Stomach (tissue), 4 donors: ENCODE results near the gene ATP8A2.

Experiments
- EP300 ChIP-seq: sonication (generic); formaldehyde crosslinking; IDR thresholded peaks from one replicate; pipeline ENCODE4 v1.6.1; 2017; ENCODE audit warnings: antibody characterized with exemption
- POLR2A ChIP-seq, 4 donors: fragments of 450-650 bp; IDR thresholded peaks; one replicate each; pipeline ENCODE4 v1.6.1; 2016; ENCODE audit warnings: antibody characterized with exemption in 4 of 4, control low read depth in 2 of 4, mild to moderate bottlenecking in 1 of 4, moderate library complexity in 1 of 4
- POLR2AphosphoS5 ChIP-seq, 3 donors: sonication (generic); formaldehyde crosslinking; IDR thresholded peaks; one replicate each; pipeline ENCODE4 v1.6.1; 2016; ENCODE audit warnings: antibody characterized with exemption in 3 of 3
- TF ChIP-seq, protein P1 (sequence below), 7 experiments: fragments of 450-650 bp in 4 of 7; fragments of 200-600 bp in 3 of 7; sonication (generic) in 3 of 7; IDR thresholded peaks; one replicate each; pipeline ENCODE4 v1.5.1; 2016 to 2019; ENCODE audit warnings: antibody characterized with exemption in 7 of 7, control low read depth in 2 of 7, mild to moderate bottlenecking in 1 of 7

DNA sequence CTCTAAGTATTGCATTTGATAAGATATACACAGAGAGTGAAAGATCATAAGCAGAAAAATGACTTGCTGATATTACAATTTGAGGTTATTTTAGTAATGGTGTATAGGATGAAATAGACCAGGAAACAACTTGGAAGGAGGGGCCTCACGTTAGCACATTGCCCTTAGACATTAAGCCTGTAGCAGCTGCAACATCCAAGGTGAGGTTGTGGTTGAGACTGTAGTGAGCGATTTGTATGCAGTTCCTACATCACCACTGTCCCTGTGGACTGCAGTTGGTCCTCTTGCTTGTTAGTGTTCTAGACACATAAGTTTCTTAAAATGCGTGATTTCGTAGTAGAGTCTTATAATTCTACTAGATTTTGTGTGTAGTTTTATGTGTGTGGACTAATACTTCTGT lies 311.3 kb downstream of the ATP8A2 start:
- TF ChIP-seq, protein P1, sequence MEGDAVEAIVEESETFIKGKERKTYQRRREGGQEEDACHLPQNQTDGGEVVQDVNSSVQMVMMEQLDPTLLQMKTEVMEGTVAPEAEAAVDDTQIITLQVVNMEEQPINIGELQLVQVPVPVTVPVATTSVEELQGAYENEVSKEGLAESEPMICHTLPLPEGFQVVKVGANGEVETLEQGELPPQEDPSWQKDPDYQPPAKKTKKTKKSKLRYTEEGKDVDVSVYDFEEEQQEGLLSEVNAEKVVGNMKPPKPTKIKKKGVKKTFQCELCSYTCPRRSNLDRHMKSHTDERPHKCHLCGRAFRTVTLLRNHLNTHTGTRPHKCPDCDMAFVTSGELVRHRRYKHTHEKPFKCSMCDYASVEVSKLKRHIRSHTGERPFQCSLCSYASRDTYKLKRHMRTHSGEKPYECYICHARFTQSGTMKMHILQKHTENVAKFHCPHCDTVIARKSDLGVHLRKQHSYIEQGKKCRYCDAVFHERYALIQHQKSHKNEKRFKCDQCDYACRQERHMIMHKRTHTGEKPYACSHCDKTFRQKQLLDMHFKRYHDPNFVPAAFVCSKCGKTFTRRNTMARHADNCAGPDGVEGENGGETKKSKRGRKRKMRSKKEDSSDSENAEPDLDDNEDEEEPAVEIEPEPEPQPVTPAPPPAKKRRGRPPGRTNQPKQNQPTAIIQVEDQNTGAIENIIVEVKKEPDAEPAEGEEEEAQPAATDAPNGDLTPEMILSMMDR (IDR thresholded peaks at IDR 0.05), result no peak
- no peak for TF ChIP-seq POLR2A (IDR thresholded peaks at IDR 0.05)
- no peak for TF ChIP-seq POLR2AphosphoS5 (IDR thresholded peaks at IDR 0.05)
- TF ChIP-seq EP300, result no peak
